GM12878 (cell line): Measurements from ENCODE around the gene USP47. TPM values are rescaled to one million over a fixed set of nuclear protein-coding genes. Genes with fewer than 3 reads are reported as not detected.

Experiments
- ATAC-seq: fragments of 200-7000 bp; cut with Tn5 transposase; 3 replicates; pipeline ENCODE4 v1.9.1; 2020; ENCODE audit warnings: mild to moderate bottlenecking, moderate library complexity
- BruUV-seq: library from RNA; stranded (reverse); fragments of 400-500 nt; replicated peaks from 2 replicates; lab custom pipeline; 2021; lab: Mats Ljungman, UMichigan
- CTCF ChIA-PET: fragments of 300-600 bp; sonication (Branson Sonifier 250); formaldehyde crosslinking; extraction: SDS; loops from one replicate; lab custom pipeline; 2021; ENCODE audit warnings: inconsistent platforms; lab: Yijun Ruan, JAX
- POLR2A ChIA-PET: fragments of 350-600 bp; formaldehyde crosslinking; extraction: SDS; loops from one replicate; lab custom pipeline; 2021; ENCODE audit warnings: inconsistent platforms; lab: Charles Lee
- RAD21 ChIA-PET: fragments of 300-600 bp; sonication (Branson Sonifier 250); formaldehyde crosslinking; loops from one replicate; lab custom pipeline; 2023; ENCODE audit warnings: antibody characterized with exemption; ENCODE audit not compliant: unreplicated experiment; lab: Charles Lee
- SMC1A ChIA-PET: fragments of 300-600 bp; sonication (Branson Sonifier 250); formaldehyde crosslinking; loops from one replicate; lab custom pipeline; 2023; ENCODE audit not compliant: unreplicated experiment, uncharacterized antibody; lab: Charles Lee
- DNase-seq: peaks from one replicate; pipeline ENCODE4 v3.0.0-alpha.2; 2011; ENCODE audit warnings: low read depth, low spot score
- FAIRE-seq: peaks from 3 replicates; lab custom pipeline; 2011; peaks lifted over from hg19 to GRCh38; lab: Jason Lieb, UNC
- H2AFZ ChIP-seq: 2 replicates; pipeline ENCODE4 v1.6.0; 2011; ENCODE audit warnings: low read depth, low read length, control low read depth; ENCODE audit not compliant: control insufficient read depth
- H3K27ac ChIP-seq: 2 replicates; pipeline ENCODE4 v1.5.1; 2011; ENCODE audit warnings: control low read depth; ENCODE audit not compliant: control insufficient read depth, insufficient read depth
- H3K27me3 ChIP-seq, 2 experiments: replicated peaks in 1 of 2; 2 replicates each; pipeline versions ENCODE4 v1.6.0 to v1.6.1; 2011; ENCODE audit warnings: low read length in 1 of 2; ENCODE audit not compliant: control insufficient read depth in 2 of 2, insufficient read depth in 2 of 2
- H3K36me3 ChIP-seq, 2 experiments: 2 replicates each; pipeline ENCODE4 v1.5.1; 2011; ENCODE audit warnings: low read length in 1 of 2; ENCODE audit not compliant: control insufficient read depth in 2 of 2, insufficient read depth in 2 of 2
- H3K4me1 ChIP-seq: 2 replicates; pipeline ENCODE4 v1.6.1; 2011; ENCODE audit warnings: mild to moderate bottlenecking, low read length, moderate library complexity, mixed read lengths; ENCODE audit not compliant: control insufficient read depth, insufficient read depth
- H3K4me2 ChIP-seq: 2 replicates; pipeline ENCODE4 v1.6.0; 2011; ENCODE audit warnings: control low read depth; ENCODE audit not compliant: control insufficient read depth, insufficient read depth
- H3K4me3 ChIP-seq: fragments of 200-600 bp; sonication (generic); 2 replicates; pipeline ENCODE4 v1.5.1; 2016
- H3K79me2 ChIP-seq: 2 replicates; pipeline ENCODE4 v1.6.0; 2011; ENCODE audit warnings: low read length; ENCODE audit not compliant: control insufficient read depth, insufficient read depth
- H3K9ac ChIP-seq: 2 replicates; pipeline ENCODE4 v1.8.0; 2011; ENCODE audit warnings: low read length, control low read depth, mixed read lengths; ENCODE audit not compliant: control insufficient read depth, insufficient read depth
- H3K9me3 ChIP-seq: replicated peaks from 3 replicates; pipeline ENCODE4 v1.5.1; 2011; ENCODE audit warnings: mild to moderate bottlenecking, low read length; ENCODE audit not compliant: control insufficient read depth, insufficient read depth
- H4K20me1 ChIP-seq: 2 replicates; pipeline ENCODE4 v1.6.0; 2011; ENCODE audit not compliant: control insufficient read depth, insufficient read depth
- CREB1 ChIP-seq: IDR thresholded peaks from 2 replicates; pipeline ENCODE4 v1.6.1; 2012; ENCODE audit warnings: low read depth, mild to moderate bottlenecking, inconsistent platforms
- E4F1 ChIP-seq: fragments of 450-650 bp; IDR thresholded peaks from 2 replicates; pipeline ENCODE4 v1.6.1; 2018; ENCODE audit warnings: borderline replicate concordance, mild to moderate bottlenecking; ENCODE audit not compliant: partially characterized antibody
- EP300 ChIP-seq, 2 experiments: fragments of 150-350 bp in 1 of 2; IDR thresholded peaks; 2 replicates each; pipeline ENCODE4 v1.6.1; 2011 to 2012; ENCODE audit warnings: low read depth in 2 of 2, low read length in 2 of 2, borderline replicate concordance in 1 of 2, improper control_type of control experiment in 1 of 2, inconsistent platforms in 1 of 2; ENCODE audit not compliant: control insufficient read depth in 1 of 2
- KAT2A ChIP-seq: conservative IDR thresholded peaks from 2 replicates; pipeline ENCODE4 v1.6.1; 2011; ENCODE audit warnings: low read depth, low read length; ENCODE audit not compliant: control insufficient read depth
- MEF2A ChIP-seq: IDR thresholded peaks from 2 replicates; pipeline ENCODE4 v1.6.1; 2011; ENCODE audit warnings: low read depth, mild to moderate bottlenecking, low read length, moderate library complexity; ENCODE audit not compliant: insufficient read depth
- NFIC ChIP-seq: IDR thresholded peaks from 2 replicates; pipeline ENCODE4 v1.6.1; 2012; ENCODE audit warnings: low read depth, mild to moderate bottlenecking, inconsistent platforms, low read length, moderate library complexity
- POLR2A ChIP-seq: IDR thresholded peaks from 2 replicates; pipeline ENCODE4 v1.6.1; 2011; ENCODE audit warnings: low read depth, mild to moderate bottlenecking, low read length
- SMC3 ChIP-seq: IDR thresholded peaks from 2 replicates; pipeline ENCODE4 v1.6.1; 2011; ENCODE audit warnings: low read length, improper control_type of control experiment, borderline replicate concordance
- TCF3 ChIP-seq: IDR thresholded peaks from 2 replicates; pipeline ENCODE4 v1.6.1; 2012; ENCODE audit warnings: low read depth, mild to moderate bottlenecking, low read length, borderline replicate concordance; ENCODE audit not compliant: insufficient read depth
- WRNIP1 ChIP-seq: IDR thresholded peaks from 2 replicates; pipeline ENCODE4 v1.6.1; 2011; ENCODE audit warnings: low read depth, low read length, improper control_type of control experiment, borderline replicate concordance
- ZBTB11 ChIP-seq: fragments of 450-650 bp; formaldehyde crosslinking; IDR thresholded peaks from 2 replicates; pipeline ENCODE4 v1.5.0; 2022; ENCODE audit warnings: mild to moderate bottlenecking, missing genetic modification characterization
- ZNF687 ChIP-seq: fragments of 450-650 bp; IDR thresholded peaks from 2 replicates; pipeline ENCODE4 v1.6.1; 2017; ENCODE audit warnings: mild to moderate bottlenecking, moderate library complexity
- in situ Hi-C: fragments of 300-500 bp; cut with MboI; formaldehyde crosslinking; loops from 9 replicates; pipeline ENCODE4 v1.14.3; 2018; ENCODE audit warnings: mixed read lengths
- intact Hi-C: fragments of 100-400 bp; cut with micrococcal nuclease; formaldehyde crosslinking; loops from one replicate; pipeline ENCODE4 v1.14.2; 2022; ENCODE audit not compliant: unreplicated experiment
- polyA plus RNA-seq, 11 experiments: library from polyadenylated mRNA; depleted of rRNA in 4 of 11; unstranded in 6 of 11; stranded (reverse) in 5 of 11; fragments of >200 nt; fragmentation: Nextera tagmentation in 4 of 11; fragmentation: Illumina TruSeq in 1 of 11; extraction: Ambion mirVana in 4 of 11; extraction: Trizol in 1 of 11; gene quantifications; 1 replicate in 1 of 11; 2 replicates in 10 of 11; pipeline versions ENCODE4 v1.2.1 to v1.2.3, GENCODE V29; 2011 to 2016; ENCODE audit warnings: inconsistent platforms in 2 of 11, missing spikeins in 2 of 11, low read depth in 1 of 11
- total RNA-seq, 4 experiments: library from RNA; depleted of rRNA in 3 of 4; stranded (reverse); fragments of >200 nt in 3 of 4; fragmentation: Illumina TruSeq in 1 of 4; extraction: Trizol in 1 of 4; gene quantifications; 2 replicates each; pipeline versions ENCODE4 v1.2.1 to v1.2.3, GENCODE V29; 2013 to 2021

The USP47 gene
- total and polyA plus RNA-seq, 10 of the 15 experiments (the other 5 are each of a cell fraction or from before 2014, with no cell fraction given) = 13.9 to 54.0 (median 31.6) TPM

GRCh38 chr11:11836676-11837231 lies 5.0 kb upstream of the USP47 start (continued):
- no peak for TF ChIP-seq E4F1
- no peak for TF ChIP-seq TCF3
- no peak for TF ChIP-seq WRNIP1
- TF ChIP-seq NFIC = no peak
- no peak for TF ChIP-seq EP300 (IDR thresholded peaks at IDR 0.05; ENCODE audit: borderline replicate concordance in 1 of 2, control insufficient read depth in 1 of 2, low read depth in 2 of 2, low read length in 2 of 2)
- no peak for TF ChIP-seq SMC3

- Histone ChIP-seq H3K4me3 (no peak overlapping the region), H3K36me3 (no peaks in the 10 kb centered on the region), H4K20me1 (no peaks in the 10 kb centered on the region), H3K27ac (no peak overlapping the region), H3K27me3 (no peaks in the 10 kb centered on the region), H3K79me2 (peaks cover 29% of the 10 kb centered on the region), H3K4me1 (peaks cover 2% of the 10 kb centered on the region; the same call in 1 of the 2 replicates), H2AFZ (no peak overlapping the region), H3K9ac (no peak overlapping the region), H3K4me2 (no peak overlapping the region), H3K9me3 (no peaks in the 10 kb centered on the region)
- DNase-seq (no peak), FAIRE-seq (no peak), ATAC-seq (no peak)
- in situ Hi-C loops = no loop called here
- intact Hi-C loops = loop anchor here (5.0 to 10.0 kb wide), 2 partner anchors 985 to 1032 kb away; partner anchors contain the start of genes EIF4G2 and ZBED5
- no TSS peak for BruUV-seq
- ChIA-PET POLR2A (interaction anchor here (0.7 kb wide), 1 partner anchor 15 kb away, joined by 3 read pairs; no protein-coding TSS in a partner anchor), SMC1A (interaction anchor here (0.7 kb wide), 2 partner anchors 10 to 232 kb away, joined by 3 to 7 read pairs; no protein-coding TSS in a partner anchor), CTCF (interaction anchor here (0.6 to 13.4 kb wide), 5 partner anchors 10 to 1221 kb away, joined by 3 to 211 read pairs (median 4); no protein-coding TSS in a partner anchor), RAD21 (no interaction called here)
- no peak for TF ChIP-seq ZNF687
- TF ChIP-seq ZBTB11 (CRISPR knock-in tag) = no peak
- no peak for TF ChIP-seq MEF2A
- no peak for TF ChIP-seq POLR2A
- no peak for TF ChIP-seq CREB1
- no peak for TF ChIP-seq KAT2A
These were observed 2.1 kb upstream of the USP47 start for GRCh38 chr11:11839718-11840117.
